Tibial nerve (tissue), 4 donors: ENCODE data around the gene SCAI. TPM values are rescaled to one million over a fixed set of nuclear protein-coding genes. Genes with fewer than 3 reads are reported as not detected.
A peak's percentile ranks its signal among the peaks of the same experiment; 100 is the strongest.

Source experiments
- DNase-seq, 2 donors: peaks; one replicate each; pipeline ENCODE4 v3.0.0-alpha.2; 2019; ENCODE audit warnings: low spot score in 2 of 2
- H3K27ac ChIP-seq, 4 donors: fragments of 200-600 bp; sonication (generic) in 3 of 4; one replicate each; pipeline ENCODE4 v1.5.1; 2017 to 2019; ENCODE audit warnings: mild to moderate bottlenecking in 1 of 4
- H3K27me3 ChIP-seq, 2 donors: fragments of 200-600 bp; sonication (generic) in 1 of 2; one replicate each; pipeline versions ENCODE4 v1.5.1 to v1.6.0; 2017 to 2019
- H3K36me3 ChIP-seq, 3 donors: fragments of 200-600 bp; sonication (generic); one replicate each; pipeline ENCODE4 v1.5.1; 2018 to 2019
- H3K4me1 ChIP-seq, 4 donors: fragments of 200-600 bp; sonication (generic) in 3 of 4; one replicate each; pipeline ENCODE4 v1.5.1; 2017 to 2019
- H3K4me3 ChIP-seq, 4 donors: fragments of 200-600 bp; sonication (generic) in 3 of 4; one replicate each; pipeline ENCODE4 v1.5.1; 2017 to 2019; ENCODE audit warnings: mild to moderate bottlenecking in 1 of 4, moderate library complexity in 1 of 4
- H3K9me3 ChIP-seq, 4 donors: fragments of 200-600 bp; sonication (generic) in 3 of 4; one replicate each; pipeline ENCODE4 v1.5.1; 2017 to 2019
- CTCF ChIP-seq, 5 experiments: fragments of 200-600 bp in 3 of 5; fragments of 450-650 bp in 2 of 5; sonication (generic) in 3 of 5; IDR thresholded peaks; one replicate each; pipeline ENCODE4 v1.5.1; 2016 to 2019; ENCODE audit warnings: antibody characterized with exemption in 5 of 5, mild to moderate bottlenecking in 3 of 5, moderate library complexity in 2 of 5
- EP300 ChIP-seq, 2 donors: sonication (generic); formaldehyde crosslinking; IDR thresholded peaks; one replicate each; pipeline ENCODE4 v1.6.1; 2017; ENCODE audit warnings: antibody characterized with exemption in 2 of 2, mild to moderate bottlenecking in 1 of 2
- POLR2A ChIP-seq, 2 donors: fragments of 450-650 bp; IDR thresholded peaks; one replicate each; pipeline ENCODE4 v1.6.1; 2017; ENCODE audit warnings: antibody characterized with exemption in 2 of 2, mild to moderate bottlenecking in 2 of 2, moderate library complexity in 2 of 2
- WGBS, 2 donors: methylation state at CpG; one replicate each; pipeline ENCODE4 v1.1.5; 2018; 5-methylcytosine and 5-hydroxymethylcytosine counted together
- total RNA-seq, 4 donors: library from RNA; depleted of rRNA; stranded (reverse); fragments of >200 nt; gene quantifications; one replicate each; pipeline ENCODE4 v1.1.0, GENCODE V29; 2016

Gene SCAI
- total RNA-seq, 4 donors from 2014 or later: 8.8 to 19.2 (median 9.4) TPM

DNA sequence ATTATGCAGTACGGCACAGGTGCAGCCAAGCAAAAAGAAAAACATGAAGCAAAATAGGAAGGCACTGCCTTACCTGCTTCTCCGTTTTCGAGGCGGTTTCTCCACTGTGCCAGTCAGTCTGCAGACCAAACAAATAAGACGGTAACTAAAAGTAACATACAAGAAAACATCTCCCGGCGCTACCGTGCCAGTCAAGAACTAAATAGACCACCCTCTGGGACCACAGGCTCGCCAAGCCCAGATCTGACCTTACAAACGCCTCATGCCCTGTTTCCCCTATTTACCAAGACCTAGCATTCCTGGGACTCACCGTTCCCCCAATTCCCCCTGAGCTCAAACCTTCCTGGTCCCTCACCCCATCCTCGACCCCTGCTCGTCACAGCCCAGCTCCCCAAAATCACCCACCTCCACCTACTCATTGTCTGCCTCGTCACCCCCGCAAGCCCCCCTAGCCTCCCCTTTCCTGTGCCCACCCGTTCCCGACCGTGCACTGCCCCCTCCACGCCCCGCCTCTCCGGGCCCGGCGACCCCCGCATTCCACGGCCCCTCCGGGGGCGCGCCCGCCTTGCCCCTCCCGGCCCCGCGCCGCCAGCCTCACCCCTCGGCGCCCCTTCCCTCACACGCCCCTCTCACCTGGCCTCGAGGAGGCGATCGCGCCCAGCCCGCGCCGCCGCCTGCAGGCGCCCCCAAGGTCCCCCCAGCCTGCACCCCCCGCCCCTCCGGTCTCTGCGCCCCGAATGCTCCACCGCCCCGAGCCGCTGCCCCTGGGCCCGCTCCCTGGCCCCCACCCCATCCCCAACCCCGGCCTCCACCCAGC is 560 bp downstream of the SCAI start:
- H3K9me3 ChIP-seq: no peaks in the 10 kb centered on the region
- H3K4me3 ChIP-seq: peak overlapping the region; percentile 68 to 96 (median 81)
- WGBS, 2 donors: 3 to 4% methylated on average over 26 to 36 of the region's 54 CpGs
- TF ChIP-seq CTCF (IDR thresholded peaks at IDR 0.05) (no peak), POLR2A (IDR thresholded peaks at IDR 0.05) (no peak), EP300 (IDR thresholded peaks at IDR 0.05) (no peak)
- DNase-seq: no peak
- peaks cover 0 to 15% (median 0%) of the 10 kb centered on the region in 4 donors for H3K4me1 ChIP-seq
- peaks cover 0 to 8% (median 0%) of the 10 kb centered on the region in 3 donors for H3K36me3 ChIP-seq
- peak overlapping the region; percentile 1 to 88 (median 78) for H3K27ac ChIP-seq
- H3K27me3 ChIP-seq: no peaks in the 10 kb centered on the region

DNA sequence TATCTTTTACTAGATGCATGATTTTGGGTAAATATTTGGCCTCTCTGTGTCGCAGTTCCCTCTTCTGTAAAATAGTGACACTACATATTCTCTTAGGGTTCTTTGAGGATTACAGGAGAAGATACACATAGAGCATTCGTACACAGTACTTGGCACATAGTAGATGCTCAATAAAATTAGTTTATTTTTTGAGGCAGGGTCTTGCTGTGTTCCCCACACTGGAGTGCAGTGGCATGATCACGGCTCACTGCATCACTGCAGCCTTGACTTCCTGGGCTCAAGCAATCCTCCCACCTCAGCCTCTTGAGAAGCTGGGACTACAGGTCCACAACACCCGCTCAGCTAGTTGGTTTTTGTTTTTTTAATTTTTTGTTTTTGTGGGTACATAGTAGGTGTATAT is 1.6 kb downstream of the SCAI start:
- Histone ChIP-seq H3K9me3 (no peaks in the 10 kb centered on the region), H3K4me1 (peaks cover 0 to 15% (median 0%) of the 10 kb centered on the region in 4 donors), H3K4me3 (no peak overlapping the region), H3K36me3 (peaks cover 0 to 8% (median 0%) of the 10 kb centered on the region in 3 donors), H3K27ac (no peak overlapping the region), H3K27me3 (no peaks in the 10 kb centered on the region)
- no peak for DNase-seq
- TF ChIP-seq POLR2A (IDR thresholded peaks at IDR 0.05): no peak
- no peak for TF ChIP-seq CTCF (IDR thresholded peaks at IDR 0.05)
- no peak for TF ChIP-seq EP300 (IDR thresholded peaks at IDR 0.05)
- 88 to 97% methylated on average over 4 of the region's 4 CpGs for WGBS, 2 donors

DNA sequence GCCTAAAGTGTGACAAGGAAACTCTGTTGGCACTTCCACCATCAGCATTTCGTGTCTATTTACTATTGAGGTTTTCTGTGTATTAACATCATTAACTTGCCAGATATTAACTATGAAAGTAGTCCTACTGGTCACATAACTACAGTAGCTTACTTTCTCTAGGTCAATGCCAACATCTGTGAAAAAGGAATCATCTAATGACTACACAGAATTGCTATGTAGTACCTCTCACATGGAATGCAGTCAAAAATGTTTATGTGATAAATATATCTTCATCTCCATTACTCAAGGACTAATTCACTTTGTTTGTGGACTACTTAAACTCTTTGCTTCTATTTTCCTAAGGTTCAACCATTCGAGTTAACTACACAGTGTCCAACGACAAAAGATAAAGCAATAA is 2.1 kb downstream of the SCAI start:
- Histone ChIP-seq H3K27me3 (no peaks in the 10 kb centered on the region), H3K36me3 (peaks cover 0 to 8% (median 0%) of the 10 kb centered on the region in 3 donors), H3K4me1 (peaks cover 0 to 15% (median 0%) of the 10 kb centered on the region in 4 donors), H3K9me3 (no peaks in the 10 kb centered on the region), H3K27ac (no peak overlapping the region), H3K4me3 (no peak overlapping the region)
- no peak for TF ChIP-seq POLR2A (IDR thresholded peaks at IDR 0.05)
- no peak for TF ChIP-seq CTCF (IDR thresholded peaks at IDR 0.05)
- no peak for TF ChIP-seq EP300 (IDR thresholded peaks at IDR 0.05)
- DNase-seq: no peak
- 73 to 75% methylated on average over 3 of the region's 3 CpGs for WGBS, 2 donors

GRCh38 chr9:125140576-125140975 is 2.8 kb downstream of the SCAI start:
- peaks cover 0 to 8% (median 0%) of the 10 kb centered on the region in 3 donors for H3K36me3 ChIP-seq
- no peak for DNase-seq
- TF ChIP-seq CTCF (IDR thresholded peaks at IDR 0.05) (no peak), POLR2A (IDR thresholded peaks at IDR 0.05) (no peak), EP300 (IDR thresholded peaks at IDR 0.05) (no peak)
- H3K27ac ChIP-seq: no peak overlapping the region
- no peak overlapping the region for H3K4me3 ChIP-seq
- H3K9me3 ChIP-seq: no peaks in the 10 kb centered on the region
- no peaks in the 10 kb centered on the region for H3K27me3 ChIP-seq
- WGBS, 2 donors: 85 to 92% methylated on average over 1 of the region's 1 CpG
- H3K4me1 ChIP-seq: peaks cover 0 to 15% (median 0%) of the 10 kb centered on the region in 4 donors

GRCh38 chr9:125137200-125137599 is 6.1 kb downstream of the SCAI start:
- TF ChIP-seq EP300 (IDR thresholded peaks at IDR 0.05) (no peak), POLR2A (IDR thresholded peaks at IDR 0.05) (no peak), CTCF (IDR thresholded peaks at IDR 0.05) (no peak)
- Histone ChIP-seq H3K36me3 (peaks cover 0 to 12% (median 0%) of the 10 kb centered on the region in 3 donors), H3K4me1 (peaks cover 0 to 2% (median 0%) of the 10 kb centered on the region in 4 donors), H3K27me3 (no peaks in the 10 kb centered on the region), H3K9me3 (no peaks in the 10 kb centered on the region), H3K27ac (no peak overlapping the region), H3K4me3 (no peak overlapping the region)
- DNase-seq: no peak
- WGBS, 2 donors: 51 to 60% methylated on average over 4 of the region's 4 CpGs
